Psoas muscle (tissue), 8 donors: Measurements from ENCODE around the gene NUP210L. TPM values are rescaled to one million over a fixed set of nuclear protein-coding genes. Genes with fewer than 3 reads are reported as not detected.

Experiments
- ATAC-seq, 4 donors: fragments of 200-7000 bp; cut with Tn5 transposase; one replicate each; pipeline ENCODE4 v1.9.1; 2020; ENCODE audit warnings: moderate library complexity in 3 of 4, mild to moderate bottlenecking in 2 of 4
- DNase-seq, 2 donors: peaks; one replicate each; pipeline ENCODE4 v3.0.0-alpha.2; 2020
- H3K27ac ChIP-seq: fragments of 200-600 bp; one replicate; pipeline ENCODE4 v1.8.0; 2022
- H3K27me3 ChIP-seq, 3 donors: fragments of 200-600 bp in 1 of 3; one replicate each; pipeline versions ENCODE4 v1.6.1 to v1.8.0; 2013 to 2022; ENCODE audit warnings: low read length in 2 of 3, mild to moderate bottlenecking in 2 of 3, moderate library complexity in 1 of 3; ENCODE audit not compliant: insufficient read depth in 3 of 3
- H3K36me3 ChIP-seq, 2 donors: fragments of 200-600 bp in 1 of 2; one replicate each; pipeline versions ENCODE4 v1.6.1 to v1.8.0; 2013 to 2022; ENCODE audit warnings: low read depth in 1 of 2, mild to moderate bottlenecking in 1 of 2, moderate library complexity in 1 of 2; ENCODE audit not compliant: insufficient read depth in 1 of 2
- H3K4me1 ChIP-seq: fragments of 200-600 bp; one replicate; pipeline ENCODE4 v1.8.0; 2022
- H3K4me3 ChIP-seq: fragments of 200-600 bp; one replicate; pipeline ENCODE4 v1.8.0; 2022; ENCODE audit warnings: mild to moderate bottlenecking
- H3K9me3 ChIP-seq: fragments of 200-600 bp; one replicate; pipeline ENCODE4 v1.8.0; 2022
- WGBS, 3 donors: extraction: QIAGEN DNeasy Blood & Tissue Kit; methylation state at CpG; one replicate each; pipeline versions ENCODE4 v1.1.6 to v1.1.7; 2013; 5-methylcytosine and 5-hydroxymethylcytosine counted together
- intact Hi-C, 2 donors: fragments of 100-400 bp; cut with DNase I; formaldehyde crosslinking; loops; one replicate each; pipeline versions ENCODE4 v1.11.0 to v1.14.2; 2022
- polyA plus RNA-seq, 3 donors: library from polyadenylated mRNA; stranded (reverse); fragments of 200-250 nt; gene quantifications; one replicate each; pipeline ENCODE4 v1.2.3, GENCODE V29; 2013
- total RNA-seq, 4 donors: library from RNA; stranded (reverse); fragmentation: NEBNext Ultra II Directional in 2 of 4; extraction: Animal tissue kit (Norgen Biotek cat#: 25700) in 2 of 4; gene quantifications; one replicate each; pipeline versions ENCODE4 v1.2.1 to v1.2.4, GENCODE V29; 2021 to 2023
- TF ChIP-seq, protein P1 (sequence below): fragments of 200-600 bp; IDR thresholded peaks from one replicate; pipeline ENCODE4 v1.8.0; 2022; ENCODE audit warnings: antibody characterized with exemption
- donor health status: healthy with polysubstance abuse.
- donor health status: DM: no; HTN: no; CAD: no; lungs with moderate emphysema.
- donor health status: Bipolar disorder and iron deficiency.
- donor health status: healthy.
- donor health status: DM: yes; HTN: yes; CAD: no.
- donor health status: DM: no; HTN: no; CAD: no.
- donor health status: DM: no; HTN: no; CAD: no.
- donor health status: DM: yes; HTN: yes; CAD: no.

Gene NUP210L
- total and polyA plus RNA-seq, 7 donors = 0.01 to 3.0 (median 0.19) TPM; not detected in 2

DNA sequence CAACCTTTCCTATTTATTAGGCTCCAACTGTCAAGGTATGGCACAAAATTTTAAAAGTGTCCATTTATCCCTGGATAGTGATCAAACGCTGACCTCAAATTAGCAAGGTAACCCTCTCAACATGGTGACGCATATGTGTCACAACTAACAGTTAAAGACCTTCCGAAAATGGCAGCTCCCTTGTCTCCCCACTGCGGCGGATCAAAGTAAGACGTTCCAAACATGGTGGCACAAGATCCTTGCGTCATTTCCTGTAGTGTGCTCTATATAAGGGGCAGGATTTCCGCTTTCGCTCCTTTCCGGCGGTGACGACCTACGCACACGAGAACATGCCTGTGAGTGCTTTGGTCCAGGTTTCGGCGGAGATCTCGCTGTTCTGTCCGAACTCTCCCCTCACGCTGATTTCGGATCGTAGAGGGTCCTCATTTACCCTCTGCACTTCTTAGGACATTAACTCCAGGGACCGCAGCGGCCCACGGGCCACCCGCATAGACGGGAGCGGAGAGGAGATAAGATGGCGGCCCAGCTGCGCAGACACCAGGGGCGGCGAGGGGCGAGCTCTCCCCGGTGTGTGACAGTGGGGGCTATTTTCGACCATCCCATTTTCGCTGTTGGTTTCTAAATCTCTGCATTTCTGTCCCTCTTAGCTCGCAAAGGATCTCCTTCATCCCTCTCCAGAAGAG lies 164.3 kb downstream of the NUP210L start, which contains the start of gene RPS27:
Gene RPS27 (plus strand): TSS at position 295 of the 683 bp plus-strand sequence. CDS start 35 bp downstream, at position 330.
- Histone ChIP-seq H3K36me3 (peaks cover 10 to 45% of the 10 kb centered on the region in 2 donors), H3K4me1 (peaks cover 25% of the 10 kb centered on the region), H3K4me3 (peak within 1 kb of the TSS; percentile 93), H3K27me3 (no peaks in the 10 kb centered on the region), H3K9me3 (no peaks in the 10 kb centered on the region), H3K27ac (peak within 1 kb of the TSS; percentile 98)
- intact Hi-C loops = loop anchor here in 1 of 2 donors (10.0 kb wide), 1 partner anchor 284 kb away; the partner anchor contains the start of gene HAX1
- TF ChIP-seq, protein P1, sequence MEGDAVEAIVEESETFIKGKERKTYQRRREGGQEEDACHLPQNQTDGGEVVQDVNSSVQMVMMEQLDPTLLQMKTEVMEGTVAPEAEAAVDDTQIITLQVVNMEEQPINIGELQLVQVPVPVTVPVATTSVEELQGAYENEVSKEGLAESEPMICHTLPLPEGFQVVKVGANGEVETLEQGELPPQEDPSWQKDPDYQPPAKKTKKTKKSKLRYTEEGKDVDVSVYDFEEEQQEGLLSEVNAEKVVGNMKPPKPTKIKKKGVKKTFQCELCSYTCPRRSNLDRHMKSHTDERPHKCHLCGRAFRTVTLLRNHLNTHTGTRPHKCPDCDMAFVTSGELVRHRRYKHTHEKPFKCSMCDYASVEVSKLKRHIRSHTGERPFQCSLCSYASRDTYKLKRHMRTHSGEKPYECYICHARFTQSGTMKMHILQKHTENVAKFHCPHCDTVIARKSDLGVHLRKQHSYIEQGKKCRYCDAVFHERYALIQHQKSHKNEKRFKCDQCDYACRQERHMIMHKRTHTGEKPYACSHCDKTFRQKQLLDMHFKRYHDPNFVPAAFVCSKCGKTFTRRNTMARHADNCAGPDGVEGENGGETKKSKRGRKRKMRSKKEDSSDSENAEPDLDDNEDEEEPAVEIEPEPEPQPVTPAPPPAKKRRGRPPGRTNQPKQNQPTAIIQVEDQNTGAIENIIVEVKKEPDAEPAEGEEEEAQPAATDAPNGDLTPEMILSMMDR = no peak
- 0 to 1% (median 0%) methylated on average over 36 of the region's 36 CpGs for WGBS, 3 donors
- DNase-seq (peak; percentile 86 to 93), ATAC-seq (peak; percentile 82 to 85 (median 84))

DNA sequence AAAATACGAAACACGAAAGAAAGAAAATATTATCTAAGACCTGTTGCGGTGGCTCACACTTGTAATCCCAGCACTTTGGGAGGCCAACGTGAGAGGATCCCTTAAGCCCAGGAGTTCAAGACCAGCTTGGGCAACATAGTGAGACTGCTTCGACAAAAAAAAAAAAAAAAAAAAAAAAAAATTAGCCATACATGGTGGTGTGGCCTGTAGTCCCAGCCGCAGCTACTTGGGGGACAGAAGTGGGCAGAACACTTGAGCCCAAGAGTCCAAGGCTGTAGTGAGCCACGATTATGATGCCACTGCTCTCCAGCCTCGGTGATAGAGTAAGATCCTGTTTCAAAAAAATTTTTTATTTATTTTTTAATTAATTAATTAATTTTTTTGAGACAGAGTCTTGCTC lies 167.3 kb downstream of the NUP210L start:
- DNase-seq (no peak), ATAC-seq (no peak)
- Histone ChIP-seq H3K4me3 (no peak overlapping the region), H3K4me1 (peaks cover 21% of the 10 kb centered on the region), H3K27me3 (no peaks in the 10 kb centered on the region), H3K27ac (peak overlapping the region; percentile 83), H3K9me3 (no peaks in the 10 kb centered on the region), H3K36me3 (peaks cover 2 to 28% of the 10 kb centered on the region in 2 donors)
- TF ChIP-seq, protein P1 = no peak
- WGBS, 3 donors = 84 to 89% (median 88%) methylated on average over 7 to 8 of the region's 8 CpGs
- intact Hi-C loops = loop anchor here (2.0 to 10.0 kb wide), 5 partner anchors 40 to 415 kb away; partner anchors contain the start of genes DENND4B (in 1 of the 2), ILF2 (in 1 of the 2) and NPR1 (in 1 of the 2)

DNA sequence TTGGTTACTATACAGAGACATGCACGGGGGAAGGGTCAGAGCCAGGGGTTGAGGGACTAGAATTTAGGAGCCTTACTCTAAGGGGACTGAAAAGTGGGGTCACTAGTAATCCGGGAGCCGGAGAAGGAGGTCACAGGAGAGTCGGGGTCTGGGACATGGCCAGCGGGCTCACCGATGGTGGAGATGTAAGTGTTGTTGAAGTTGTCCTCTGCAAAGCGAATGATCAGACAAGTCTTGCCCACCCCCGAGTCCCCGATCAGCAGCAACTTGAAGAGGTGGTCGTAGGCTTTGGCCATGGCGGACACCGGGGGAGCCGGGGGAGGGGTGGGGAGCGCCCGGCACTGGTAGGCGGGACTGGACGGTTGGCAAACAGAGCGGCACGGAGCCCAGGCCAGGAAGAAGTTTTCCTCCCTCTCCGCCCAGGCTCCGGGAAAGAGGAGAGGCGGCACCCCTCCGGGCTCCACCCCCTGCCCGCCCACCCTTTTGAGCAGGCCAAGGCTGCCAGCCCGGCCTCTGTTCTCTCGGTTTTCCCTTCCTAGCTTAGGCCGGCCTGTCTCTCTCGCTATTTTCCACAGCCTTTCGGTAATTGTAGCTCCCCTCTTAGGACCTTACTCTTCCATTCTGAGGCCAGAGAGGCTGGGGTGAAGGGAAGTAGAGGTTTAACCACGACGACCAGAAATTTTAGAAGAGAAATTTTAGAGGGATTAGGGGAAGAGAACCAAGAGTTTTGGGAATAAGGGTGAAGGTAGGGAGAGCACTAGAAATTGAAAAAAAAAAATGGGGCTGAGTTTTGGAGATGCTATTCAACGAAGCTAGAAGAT lies 168.7 kb downstream of the NUP210L start, which contains the start of gene RAB13:
Gene RAB13 (minus strand): TSS at position 399 of the 821 bp plus-strand sequence. CDS start 103 bp downstream, at position 296.
- intact Hi-C loops = loop anchor here (2.0 to 10.0 kb wide), 5 partner anchors 39 to 414 kb away; partner anchors contain the start of genes DENND4B (in 1 of the 2), ILF2 (in 1 of the 2) and NPR1 (in 1 of the 2)
- Histone ChIP-seq H3K4me1 (peaks cover 10% of the 10 kb centered on the region), H3K4me3 (peak within 1 kb of the TSS; percentile 77), H3K27me3 (no peaks in the 10 kb centered on the region), H3K27ac (peak within 1 kb of the TSS; percentile 83), H3K36me3 (peaks cover 0 to 22% of the 10 kb centered on the region in 2 donors), H3K9me3 (no peaks in the 10 kb centered on the region)
- TF ChIP-seq, protein P1 = no peak
- ATAC-seq = peak; percentile 74 to 79 (median 78)
- DNase-seq = peak; percentile 88 to 93
- 1 to 3% (median 2%) methylated on average over 25 to 32 of the region's 32 CpGs for WGBS, 3 donors

DNA sequence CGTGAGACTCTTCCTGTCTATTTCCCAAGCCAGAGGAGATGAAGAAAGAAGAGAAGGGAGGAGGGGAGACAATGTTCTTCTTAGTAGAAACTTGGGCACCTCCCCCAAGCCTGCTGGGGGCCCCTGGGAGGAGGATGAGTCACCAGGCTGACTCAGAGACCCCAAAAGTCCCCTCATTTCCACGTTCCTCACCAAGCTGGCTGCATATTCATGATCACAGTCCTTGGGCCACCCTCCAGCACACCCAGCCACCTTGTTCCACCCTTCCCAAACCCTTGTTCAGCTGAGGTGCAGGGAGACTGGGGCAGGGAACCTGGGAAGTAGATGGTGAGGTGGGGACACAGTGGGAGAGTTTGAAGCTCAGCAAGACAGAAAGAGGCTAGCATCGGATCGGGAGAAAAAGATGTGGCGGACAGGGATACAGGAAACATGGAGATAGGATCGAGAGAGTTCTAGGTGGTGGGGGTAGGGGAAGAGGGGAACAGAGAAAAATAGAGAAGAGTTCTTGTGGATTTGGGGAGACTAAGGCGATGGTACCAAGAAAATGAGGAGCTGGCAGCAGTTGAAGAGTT lies 169.4 kb downstream of the NUP210L start:
- H3K4me1 ChIP-seq = peaks cover 10% of the 10 kb centered on the region
- intact Hi-C loops = loop anchor here (2.0 to 10.0 kb wide), 4 partner anchors 38 to 413 kb away; partner anchors contain the start of genes DENND4B (in 1 of the 2), ILF2 (in 1 of the 2) and NPR1 (in 1 of the 2)
- WGBS, 3 donors = 18 to 26% (median 21%) methylated on average over 7 of the region's 7 CpGs
- peak in 3 of 4 donors; percentile 12 to 27 (median 18) for ATAC-seq
- H3K36me3 ChIP-seq = peaks cover 0 to 26% of the 10 kb centered on the region in 2 donors
- peak overlapping the region; percentile 83 for H3K27ac ChIP-seq
- no peaks in the 10 kb centered on the region for H3K27me3 ChIP-seq
- peak overlapping the region; percentile 77 for H3K4me3 ChIP-seq
- no peaks in the 10 kb centered on the region for H3K9me3 ChIP-seq
- peak; percentile 72 to 81 for DNase-seq
- TF ChIP-seq, protein P1 = no peak
